CD4-positive, CD25-positive, alpha-beta regulatory T cell (primary cell): Measurements from ENCODE around the gene CIAO2A. TPM values are rescaled to one million over a fixed set of nuclear protein-coding genes. Genes with fewer than 3 reads are reported as not detected.

Experiments
- ATAC-seq, 2 donors: fragments of 150-1000 bp; cut with Tn5 transposase; one replicate each; pipeline ENCODE4 v1.10.0; 2021; ENCODE audit warnings: low read depth in 2 of 2, moderate number of reproducible peaks in 2 of 2, moderate library complexity in 1 of 2
- DNase-seq, 3 donors: peaks; one replicate each; pipeline versions ENCODE4 v3.0.0 to v3.0.0-alpha.2; 2012 to 2022; ENCODE audit warnings: mixed read lengths in 1 of 3
- H3K27ac ChIP-seq: one replicate; pipeline ENCODE4 v1.7.0; 2013; ENCODE audit warnings: mild to moderate bottlenecking, low read length; ENCODE audit not compliant: insufficient read depth, poor library complexity, severe bottlenecking
- H3K27me3 ChIP-seq: one replicate; pipeline ENCODE4 v1.7.0; 2013; ENCODE audit warnings: low read length; ENCODE audit not compliant: control insufficient read depth, insufficient read depth
- H3K36me3 ChIP-seq: one replicate; pipeline ENCODE4 v1.7.0; 2013; ENCODE audit warnings: mild to moderate bottlenecking, low read length, moderate library complexity; ENCODE audit not compliant: control insufficient read depth, insufficient read depth
- H3K4me1 ChIP-seq: 2 replicates; pipeline ENCODE4 v1.7.0; 2013; ENCODE audit warnings: mild to moderate bottlenecking, low read length; ENCODE audit not compliant: insufficient read depth, control insufficient read depth, poor library complexity, severe bottlenecking
- H3K4me3 ChIP-seq: one replicate; pipeline ENCODE4 v1.7.0; 2013; ENCODE audit warnings: low read depth, mild to moderate bottlenecking, low read length, moderate library complexity
- H3K9me3 ChIP-seq, 2 experiments: 1 replicate in 1 of 2; 2 replicates in 1 of 2; pipeline ENCODE4 v1.7.0; 2013; ENCODE audit warnings: low read length in 2 of 2, mild to moderate bottlenecking in 1 of 2, moderate library complexity in 1 of 2; ENCODE audit not compliant: control insufficient read depth in 2 of 2
- H3K27ac Mint-ChIP-seq, 3 donors: one replicate each; pipeline ENCODE4 v1.8.0; 2020 to 2022; ENCODE audit warnings: mild to moderate bottlenecking in 3 of 3, mixed read lengths in 3 of 3, moderate library complexity in 2 of 3
- H3K27me3 Mint-ChIP-seq: one replicate; pipeline ENCODE4 v1.8.0; 2022; ENCODE audit warnings: mild to moderate bottlenecking, mixed read lengths
- H3K36me3 Mint-ChIP-seq: one replicate; pipeline ENCODE4 v1.8.0; 2020; ENCODE audit warnings: mixed read lengths
- H3K4me1 Mint-ChIP-seq, 4 donors: one replicate each; pipeline ENCODE4 v1.8.0; 2020 to 2022; ENCODE audit warnings: mixed read lengths in 4 of 4, mild to moderate bottlenecking in 1 of 4
- H3K4me3 Mint-ChIP-seq, 4 donors: one replicate each; pipeline ENCODE4 v1.8.0; 2020 to 2022; ENCODE audit warnings: mild to moderate bottlenecking in 4 of 4, mixed read lengths in 4 of 4, moderate library complexity in 3 of 4
- H3K9me3 Mint-ChIP-seq, 7 donors: one replicate each; pipeline ENCODE4 v1.8.0; 2020 to 2022; ENCODE audit warnings: mixed read lengths in 7 of 7, mild to moderate bottlenecking in 3 of 7, moderate library complexity in 2 of 7
- polyA plus RNA-seq, 4 donors: library from polyadenylated mRNA; unstranded; fragments of 300-500 nt; fragmentation: Illumina TruSeq; gene quantifications; one replicate each; pipeline ENCODE4 v1.2.3, GENCODE V29; 2021
- total RNA-seq: library from RNA; stranded (reverse); gene quantifications from one replicate; pipeline ENCODE4 v1.2.3, GENCODE V29; 2022

CIAO2A gene
- total and polyA plus RNA-seq, 5 donors from 2014 or later = 25.8 to 124 (median 103) TPM

DNA sequence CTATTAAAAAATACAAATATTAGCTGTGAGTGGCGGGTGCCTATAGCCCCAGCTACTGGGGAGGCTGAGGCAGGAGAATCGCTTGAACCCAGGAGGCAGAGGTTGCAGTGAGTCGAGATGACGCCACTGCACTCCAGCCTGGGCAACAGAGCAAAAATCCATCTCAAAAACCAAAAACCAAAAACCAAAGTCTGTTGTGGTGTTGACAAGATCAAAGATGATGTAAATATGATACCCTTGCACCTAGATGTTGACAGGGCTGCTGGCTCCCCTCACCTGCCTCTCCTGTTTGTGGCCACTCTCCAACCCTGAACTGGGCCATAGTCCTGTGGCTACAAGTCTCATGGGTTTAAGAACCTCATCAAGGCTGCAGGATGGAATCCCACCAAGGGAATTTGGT, 63.5 kb downstream of the CIAO2A start:
- Histone ChIP-seq H3K4me1 (no peaks in the 10 kb centered on the region), H3K27ac (no peak overlapping the region), H3K36me3 (no peaks in the 10 kb centered on the region), H3K4me3 (no peak overlapping the region), H3K9me3 (no peaks in the 10 kb centered on the region), H3K27me3 (no peaks in the 10 kb centered on the region)
- H3K36me3 Mint-ChIP-seq = no peaks in the 10 kb centered on the region
- DNase-seq = no peak
- no peaks in the 10 kb centered on the region for H3K9me3 Mint-ChIP-seq
- no peak for ATAC-seq
- H3K27me3 Mint-ChIP-seq = peaks cover 10% of the 10 kb centered on the region
- no peak overlapping the region for H3K27ac Mint-ChIP-seq
- no peak overlapping the region for H3K4me3 Mint-ChIP-seq
- no peaks in the 10 kb centered on the region for H3K4me1 Mint-ChIP-seq

GRCh38 chr15:64029633-64030032, 64.0 kb downstream of the CIAO2A start:
- no peaks in the 10 kb centered on the region for H3K9me3 Mint-ChIP-seq
- H3K27me3 Mint-ChIP-seq = peaks cover 10% of the 10 kb centered on the region
- no peak overlapping the region for H3K4me3 ChIP-seq
- peak overlapping the region in 1 of 3 donors; percentile 65 for H3K27ac Mint-ChIP-seq
- no peak for ATAC-seq
- H3K4me1 ChIP-seq = no peaks in the 10 kb centered on the region
- H3K36me3 Mint-ChIP-seq = no peaks in the 10 kb centered on the region
- no peaks in the 10 kb centered on the region for H3K27me3 ChIP-seq
- H3K9me3 ChIP-seq = no peaks in the 10 kb centered on the region
- H3K4me1 Mint-ChIP-seq = no peaks in the 10 kb centered on the region
- H3K4me3 Mint-ChIP-seq = no peak overlapping the region
- no peak for DNase-seq
- no peaks in the 10 kb centered on the region for H3K36me3 ChIP-seq
- H3K27ac ChIP-seq = no peak overlapping the region

- ATAC-seq (no peak), DNase-seq (no peak)
- Mint-ChIP-seq H3K9me3 (no peaks in the 10 kb centered on the region), H3K4me3 (no peak overlapping the region), H3K27ac (peak overlapping the region in 1 of 3 donors; percentile 65), H3K4me1 (no peaks in the 10 kb centered on the region), H3K36me3 (no peaks in the 10 kb centered on the region), H3K27me3 (peaks cover 10% of the 10 kb centered on the region)
- Histone ChIP-seq H3K36me3 (no peaks in the 10 kb centered on the region), H3K4me1 (no peaks in the 10 kb centered on the region), H3K27ac (no peak overlapping the region), H3K4me3 (no peak overlapping the region), H3K9me3 (no peaks in the 10 kb centered on the region), H3K27me3 (no peaks in the 10 kb centered on the region)
Measured at GRCh38 chr15:64029110-64029509, 64.5 kb downstream of the CIAO2A start.

DNA sequence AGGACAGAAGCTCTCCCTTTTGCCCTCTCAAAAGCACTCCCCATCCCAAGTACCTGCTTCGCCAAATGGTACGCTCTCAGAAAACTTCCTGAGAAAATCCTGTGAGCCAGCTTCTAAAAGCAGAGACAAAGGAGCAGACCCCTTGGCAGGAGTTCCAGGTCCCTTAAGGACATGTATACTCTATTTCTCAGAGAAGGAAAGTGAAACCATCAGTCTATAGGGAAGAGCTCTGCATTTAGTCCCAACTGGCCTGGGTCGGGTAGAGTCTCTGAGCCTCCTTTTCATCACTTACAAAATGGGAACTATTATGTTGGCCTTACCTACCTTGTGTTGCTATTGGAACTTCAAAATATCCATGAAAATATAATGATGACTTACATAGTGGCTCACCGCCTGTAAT, 67.0 kb downstream of the CIAO2A start:
- DNase-seq (no peak), ATAC-seq (no peak)
- no peaks in the 10 kb centered on the region for H3K27me3 ChIP-seq
- Mint-ChIP-seq H3K27me3 (peaks cover 5% of the 10 kb centered on the region), H3K4me3 (no peak overlapping the region), H3K27ac (no peak overlapping the region), H3K4me1 (no peaks in the 10 kb centered on the region), H3K9me3 (no peaks in the 10 kb centered on the region), H3K36me3 (no peaks in the 10 kb centered on the region)
- no peaks in the 10 kb centered on the region for H3K4me1 ChIP-seq
- H3K27ac ChIP-seq = no peak overlapping the region
- H3K9me3 ChIP-seq = no peaks in the 10 kb centered on the region
- H3K4me3 ChIP-seq = no peak overlapping the region
- H3K36me3 ChIP-seq = no peaks in the 10 kb centered on the region

DNA sequence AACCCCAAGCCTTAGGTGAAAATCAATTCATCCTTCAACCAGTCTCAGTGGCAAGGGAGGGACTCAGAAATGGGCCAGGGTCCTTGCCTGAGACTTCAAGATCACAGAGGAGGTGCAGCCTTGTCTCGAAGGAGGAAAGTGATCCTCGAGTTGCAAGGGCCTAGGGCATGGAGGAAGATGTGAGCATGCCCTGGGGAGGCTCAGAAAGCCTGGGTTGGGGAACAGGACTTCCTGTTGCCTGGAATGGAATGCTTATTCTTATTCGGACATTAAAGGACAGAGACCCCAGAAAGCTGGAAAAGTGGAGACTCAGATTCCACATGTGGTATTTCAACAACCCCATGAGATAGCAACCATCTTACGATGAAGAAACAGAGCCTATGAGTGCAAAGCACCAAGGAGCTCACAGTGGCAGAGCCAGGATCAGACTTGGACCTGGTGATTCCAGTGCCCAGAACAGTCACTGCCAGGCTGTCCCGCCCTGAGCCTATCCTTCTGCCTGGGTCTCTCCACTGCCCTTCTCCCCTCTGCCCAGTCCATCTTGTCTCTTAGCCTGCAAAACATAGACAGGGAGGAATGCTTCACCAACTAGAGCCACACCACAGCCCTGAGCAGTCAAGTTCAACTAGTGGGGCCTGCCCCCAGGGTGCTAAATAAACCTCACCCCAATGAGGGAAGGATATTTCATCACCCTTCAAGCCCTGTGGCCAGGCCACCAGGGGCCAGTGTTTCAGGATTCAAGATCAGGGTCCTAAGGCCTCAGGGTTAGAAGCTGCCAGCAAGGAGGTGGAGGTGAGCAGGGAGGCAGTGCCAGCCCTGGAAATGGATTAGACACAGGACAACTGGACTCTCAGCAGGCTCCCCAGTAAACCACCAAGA, 69.2 kb downstream of the CIAO2A start:
- Mint-ChIP-seq H3K27me3 (peaks cover 5% of the 10 kb centered on the region), H3K4me1 (no peaks in the 10 kb centered on the region), H3K4me3 (no peak overlapping the region), H3K27ac (no peak overlapping the region), H3K36me3 (no peaks in the 10 kb centered on the region), H3K9me3 (no peaks in the 10 kb centered on the region)
- DNase-seq = no peak
- Histone ChIP-seq H3K27ac (no peak overlapping the region), H3K36me3 (no peaks in the 10 kb centered on the region), H3K27me3 (no peaks in the 10 kb centered on the region), H3K9me3 (no peaks in the 10 kb centered on the region), H3K4me1 (no peaks in the 10 kb centered on the region), H3K4me3 (no peak overlapping the region)
- ATAC-seq = no peak

DNA sequence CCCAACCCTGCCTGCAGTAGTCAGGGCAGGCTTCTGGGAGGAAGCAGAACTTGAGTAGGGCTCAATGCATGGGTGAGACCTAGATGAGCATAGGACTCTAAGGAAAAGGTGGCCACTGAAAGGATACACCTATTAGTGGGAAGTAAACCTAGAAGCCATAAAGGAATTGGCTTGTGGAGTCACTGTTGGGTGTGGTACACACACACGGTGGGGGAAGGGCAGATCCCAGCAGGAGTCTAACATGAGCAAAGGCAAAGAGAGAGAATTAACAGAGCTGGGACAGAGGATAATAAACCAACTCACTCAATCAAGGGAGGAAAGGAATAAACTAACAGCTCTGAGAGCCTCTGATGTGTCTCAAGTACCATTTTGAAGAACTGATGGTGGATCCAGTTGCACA, 70.4 kb downstream of the CIAO2A start:
- Mint-ChIP-seq H3K4me1 (no peaks in the 10 kb centered on the region), H3K27ac (no peak overlapping the region), H3K4me3 (no peak overlapping the region), H3K27me3 (peaks cover 1% of the 10 kb centered on the region), H3K36me3 (no peaks in the 10 kb centered on the region), H3K9me3 (no peaks in the 10 kb centered on the region)
- no peaks in the 10 kb centered on the region for H3K9me3 ChIP-seq
- no peaks in the 10 kb centered on the region for H3K4me1 ChIP-seq
- ATAC-seq (no peak), DNase-seq (no peak)
- no peak overlapping the region for H3K27ac ChIP-seq
- H3K27me3 ChIP-seq = no peaks in the 10 kb centered on the region
- H3K4me3 ChIP-seq = no peak overlapping the region
- no peaks in the 10 kb centered on the region for H3K36me3 ChIP-seq

DNA sequence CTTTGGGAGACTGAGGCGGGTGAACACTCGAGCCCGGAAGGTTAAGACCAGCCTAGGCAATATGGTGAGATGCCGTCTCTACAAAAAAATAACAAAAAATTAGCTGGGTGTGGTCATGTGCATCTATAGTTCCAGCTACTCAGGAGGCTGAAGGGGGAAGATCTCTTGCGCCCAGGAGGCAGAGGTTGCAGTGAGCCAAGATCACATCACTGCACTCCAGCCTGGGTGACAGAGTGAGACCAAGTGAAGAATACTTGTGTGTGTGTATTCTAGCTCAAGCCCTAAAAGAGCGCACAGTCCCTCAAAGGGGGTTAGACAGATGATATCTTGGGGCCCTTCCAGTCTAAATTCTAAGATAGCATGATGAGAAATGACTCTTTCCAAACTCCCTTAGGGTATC, 71.1 kb downstream of the CIAO2A start:
- Mint-ChIP-seq H3K27ac (no peak overlapping the region), H3K9me3 (no peaks in the 10 kb centered on the region)

More for the DNA sequence above, 71.1 kb downstream of the CIAO2A start:
- no peak overlapping the region for H3K27ac ChIP-seq
- H3K4me3 Mint-ChIP-seq = no peak overlapping the region
- no peak for ATAC-seq
- H3K9me3 ChIP-seq = no peaks in the 10 kb centered on the region
- H3K4me1 ChIP-seq = no peaks in the 10 kb centered on the region
- no peaks in the 10 kb centered on the region for H3K27me3 ChIP-seq
- no peak overlapping the region for H3K4me3 ChIP-seq
- no peak for DNase-seq
- H3K36me3 ChIP-seq = no peaks in the 10 kb centered on the region
- H3K4me1 Mint-ChIP-seq = no peaks in the 10 kb centered on the region
- no peaks in the 10 kb centered on the region for H3K27me3 Mint-ChIP-seq
- no peaks in the 10 kb centered on the region for H3K36me3 Mint-ChIP-seq
